Keratinocyte (primary cell): ENCODE data around the gene WNT16. TPM values are rescaled to one million over a fixed set of nuclear protein-coding genes. Genes with fewer than 3 reads are reported as not detected.

Experiments used
- DNase-seq: peaks from one replicate; pipeline ENCODE4 v3.0.0-alpha.2; 2011; ENCODE audit warnings: low read depth, missing footprints, low spot score
- FAIRE-seq: peaks from 2 replicates; lab custom pipeline; 2011; peaks lifted over from hg19 to GRCh38; lab: Jason Lieb, UNC
- H2AFZ ChIP-seq: 2 replicates; pipeline ENCODE4 v1.6.0; 2012; ENCODE audit warnings: low read length, control low read depth, inconsistent platforms; ENCODE audit not compliant: control insufficient read depth
- H3K27ac ChIP-seq: 2 replicates; pipeline ENCODE4 v1.5.1; 2011; ENCODE audit warnings: low read length; ENCODE audit not compliant: control insufficient read depth, insufficient read depth
- H3K27me3 ChIP-seq: 3 replicates; pipeline ENCODE4 v1.6.0; 2011; ENCODE audit warnings: low read length; ENCODE audit not compliant: control insufficient read depth, insufficient read depth; ENCODE audit errors: extremely low read depth
- H3K36me3 ChIP-seq, 2 experiments: 2 replicates in 1 of 2; 3 replicates in 1 of 2; pipeline ENCODE4 v1.5.1; 2011; ENCODE audit warnings: low read length in 2 of 2, mild to moderate bottlenecking in 1 of 2; ENCODE audit not compliant: control insufficient read depth in 2 of 2, insufficient read depth in 2 of 2; ENCODE audit errors: extremely low read depth in 1 of 2
- H3K4me1 ChIP-seq: 3 replicates; pipeline ENCODE4 v1.5.1; 2011; ENCODE audit warnings: low read length; ENCODE audit not compliant: control insufficient read depth, insufficient read depth; ENCODE audit errors: extremely low read depth
- H3K4me2 ChIP-seq: 3 replicates; pipeline ENCODE4 v1.6.0; 2011; ENCODE audit warnings: low read depth, low read length; ENCODE audit not compliant: control insufficient read depth, insufficient read depth; ENCODE audit errors: extremely low read depth
- H3K4me3 ChIP-seq, 3 experiments: fragments of 200-600 bp in 1 of 3; sonication (generic) in 1 of 3; 2 replicates in 2 of 3; 3 replicates in 1 of 3; pipeline ENCODE4 v1.5.1; 2011 to 2016; ENCODE audit warnings: low read length in 3 of 3, mild to moderate bottlenecking in 3 of 3, control low read depth in 2 of 3, inconsistent platforms in 1 of 3, low read depth in 1 of 3, mixed read lengths in 1 of 3, mixed run types in 1 of 3, moderate library complexity in 1 of 3; ENCODE audit not compliant: control insufficient read depth in 2 of 3, insufficient read depth in 2 of 3; ENCODE audit errors: extremely low read depth in 1 of 3
- H3K79me2 ChIP-seq: 2 replicates; pipeline ENCODE4 v1.6.0; 2012; ENCODE audit warnings: low read length; ENCODE audit not compliant: control insufficient read depth, insufficient read depth
- H3K9ac ChIP-seq: 3 replicates; pipeline ENCODE4 v1.6.0; 2011; ENCODE audit warnings: low read length; ENCODE audit not compliant: control insufficient read depth, insufficient read depth; ENCODE audit errors: extremely low read depth
- H3K9me1 ChIP-seq: 3 replicates; pipeline ENCODE4 v1.6.0; 2011; ENCODE audit warnings: low read length; ENCODE audit not compliant: control insufficient read depth, insufficient read depth; ENCODE audit errors: extremely low read depth
- H3K9me3 ChIP-seq: 2 replicates; pipeline ENCODE4 v1.5.1; 2012; ENCODE audit warnings: low read depth, low read length; ENCODE audit not compliant: control insufficient read depth
- H4K20me1 ChIP-seq: 3 replicates; pipeline ENCODE4 v1.6.0; 2011; ENCODE audit warnings: low read length; ENCODE audit not compliant: control insufficient read depth, insufficient read depth; ENCODE audit errors: extremely low read depth
- CTCF ChIP-seq, 3 experiments: IDR thresholded peaks in 1 of 3; conservative IDR thresholded peaks in 1 of 3; optimal IDR thresholded peaks in 1 of 3; 2 replicates in 2 of 3; 3 replicates in 1 of 3; pipeline versions ENCODE3 to v1.5.1; 2011; ENCODE audit warnings: low read length in 3 of 3, mild to moderate bottlenecking in 3 of 3, moderate library complexity in 2 of 3, control low read depth in 1 of 3, inconsistent platforms in 1 of 3; ENCODE audit not compliant: insufficient read depth in 2 of 3; ENCODE audit errors: extremely low read depth in 1 of 3
- EZH2 ChIP-seq: IDR thresholded peaks from one replicate; pipeline ENCODE4 v1.6.1; 2012; ENCODE audit warnings: inconsistent platforms, mild to moderate bottlenecking, low read length, moderate library complexity
- dilution Hi-C: fragments of 300-500 bp; cut with MboI; formaldehyde crosslinking; loops from one replicate; pipeline ENCODE4 v1.7.0; 2020; ENCODE audit warnings: low sequenced_read_pairs; ENCODE audit not compliant: extremely low pct_ligation_motif_present
- polyA plus RNA-seq, 5 experiments: library from polyadenylated mRNA; depleted of rRNA in 3 of 5; stranded (reverse) in 3 of 5; stranded (forward) in 1 of 5; unstranded in 1 of 5; fragments of >200 nt; gene quantifications; 1 replicate in 1 of 5; 2 replicates in 3 of 5; 3 replicates in 1 of 5; pipeline versions ENCODE4 v1.2.1 to v1.2.3, GENCODE V29; 2011 to 2012; ENCODE audit warnings: missing spikeins in 2 of 5, low read depth in 1 of 5, low replicate concordance in 1 of 5

WNT16 gene
- polyA plus RNA-seq, 1 donor (not counting 4 experiments of a cell fraction or from before 2014, with no cell fraction given), result not detected

GRCh38 chr7:121279822-121280221, 49.0 kb upstream of the WNT16 start:
- Histone ChIP-seq H3K27me3 (no peaks in the 10 kb centered on the region), H3K9ac (no peak overlapping the region), H2AFZ (no peak overlapping the region), H3K4me1 (peaks cover 4% of the 10 kb centered on the region), H3K36me3 (no peaks in the 10 kb centered on the region), H4K20me1 (no peaks in the 10 kb centered on the region), H3K9me1 (no peaks in the 10 kb centered on the region), H3K27ac (no peak overlapping the region), H3K9me3 (no peaks in the 10 kb centered on the region), H3K79me2 (no peaks in the 10 kb centered on the region), H3K4me3 (no peak overlapping the region), H3K4me2 (no peak overlapping the region)
- DNase-seq, result no peak
- TF ChIP-seq CTCF (optimal IDR thresholded peaks at IDR 0.05 in 1 of 3, IDR thresholded peaks at IDR 0.05 in 1 of 3, conservative IDR thresholded peaks at IDR 0.05 in 1 of 3; ENCODE audit: extremely low read depth in 1 of 3, insufficient read depth in 2 of 3, low read length in 3 of 3) (no peak), EZH2 (no peak)
- dilution Hi-C loops, result no loop called here
- no peak for FAIRE-seq

- Histone ChIP-seq H3K79me2 (no peaks in the 10 kb centered on the region), H2AFZ (no peak overlapping the region), H3K9ac (no peak overlapping the region), H3K9me3 (no peaks in the 10 kb centered on the region), H3K4me2 (no peak overlapping the region), H3K4me1 (peaks cover 4% of the 10 kb centered on the region), H3K27ac (no peak overlapping the region), H3K27me3 (no peaks in the 10 kb centered on the region), H3K36me3 (no peaks in the 10 kb centered on the region), H3K9me1 (no peaks in the 10 kb centered on the region), H3K4me3 (no peak overlapping the region), H4K20me1 (no peaks in the 10 kb centered on the region)
- FAIRE-seq, result no peak
- DNase-seq, result no peak
- dilution Hi-C loops, result no loop called here
- TF ChIP-seq EZH2, result no peak
- TF ChIP-seq CTCF (optimal IDR thresholded peaks at IDR 0.05 in 1 of 3, IDR thresholded peaks at IDR 0.05 in 1 of 3, conservative IDR thresholded peaks at IDR 0.05 in 1 of 3; ENCODE audit: extremely low read depth in 1 of 3, insufficient read depth in 2 of 3, low read length in 3 of 3), result no peak
These were observed 48.1 kb upstream of the WNT16 start for GRCh38 chr7:121280656-121281055.
